IMR-90 (cell line): ENCODE data around the gene GMCL2. TPM values are rescaled to one million over a fixed set of nuclear protein-coding genes. Genes with fewer than 3 reads are reported as not detected.

Source experiments
- ATAC-seq: fragments of 200-7000 bp; cut with Tn5 transposase; 2 replicates; pipeline ENCODE4 v1.9.1; 2020; ENCODE audit warnings: low read depth, mild to moderate bottlenecking, moderate library complexity
- BruUV-seq: library from RNA; stranded (reverse); fragments of 400-500 nt; replicated peaks from 2 replicates; lab custom pipeline; 2021; lab: Mats Ljungman, UMichigan
- CTCF ChIA-PET: fragments of 300-600 bp; formaldehyde crosslinking; extraction: SDS; loops from one replicate; lab custom pipeline; 2021; ENCODE audit warnings: antibody characterized with exemption; lab: Yijun Ruan, JAX
- POLR2A ChIA-PET: fragments of 300-600 bp; sonication (Branson Sonifier 250); formaldehyde crosslinking; loops from one replicate; lab custom pipeline; 2022; ENCODE audit warnings: antibody characterized with exemption; ENCODE audit not compliant: unreplicated experiment; lab: Charles Lee
- DNase-seq: peaks from one replicate; pipeline ENCODE4 v3.0.0; 2013
- H2AFZ ChIP-seq: replicated peaks from 2 replicates; pipeline ENCODE3; 2013; ENCODE audit warnings: low read length, mild to moderate bottlenecking; ENCODE audit not compliant: poor library complexity
- H2AK5ac ChIP-seq: 2 replicates; pipeline ENCODE4 v1.6.1; 2013; ENCODE audit warnings: low read depth, low read length, inconsistent platforms
- H2AK9ac ChIP-seq: replicated peaks from 2 replicates; pipeline ENCODE3; 2013; ENCODE audit warnings: mild to moderate bottlenecking, low read depth, low read length, moderate library complexity; ENCODE audit not compliant: poor library complexity
- H2BK120ac ChIP-seq: 2 replicates; pipeline ENCODE4 v1.6.1; 2013; ENCODE audit warnings: low read depth, low read length, inconsistent platforms
- H2BK15ac ChIP-seq: 3 replicates; pipeline ENCODE4 v1.6.1; 2013; ENCODE audit warnings: low read depth, low read length, inconsistent platforms
- H2BK20ac ChIP-seq: 2 replicates; pipeline ENCODE4 v1.6.1; 2013; ENCODE audit warnings: low read depth, mild to moderate bottlenecking, inconsistent platforms, low read length, moderate library complexity
- H2BK5ac ChIP-seq: 2 replicates; pipeline ENCODE4 v1.6.1; 2013; ENCODE audit warnings: mild to moderate bottlenecking, low read depth, low read length, inconsistent platforms; ENCODE audit not compliant: poor library complexity, severe bottlenecking
- H3K14ac ChIP-seq: replicated peaks from 2 replicates; pipeline ENCODE4 v1.6.1; 2013; ENCODE audit warnings: low read depth, low read length, inconsistent platforms
- H3K18ac ChIP-seq: 2 replicates; pipeline ENCODE4 v1.6.1; 2013; ENCODE audit warnings: low read depth, low read length, control low read depth
- H3K23ac ChIP-seq: 2 replicates; pipeline ENCODE4 v1.6.1; 2013; ENCODE audit warnings: low read depth, low read length, inconsistent platforms
- H3K27ac ChIP-seq: 2 replicates; pipeline ENCODE4 v1.5.1; 2013; ENCODE audit warnings: mild to moderate bottlenecking, control low read depth, low read length; ENCODE audit not compliant: insufficient read depth
- H3K27me3 ChIP-seq: 2 replicates; pipeline ENCODE4 v1.6.1; 2013; ENCODE audit warnings: low read length; ENCODE audit not compliant: control insufficient read depth, insufficient read depth
- H3K36me3 ChIP-seq: 2 replicates; pipeline ENCODE4 v1.6.1; 2013; ENCODE audit warnings: low read length, mixed read lengths; ENCODE audit not compliant: control insufficient read depth, insufficient read depth
- H3K4ac ChIP-seq: 2 replicates; pipeline ENCODE4 v1.6.1; 2013; ENCODE audit warnings: low read depth, low read length, inconsistent platforms
- H3K4me1 ChIP-seq: 2 replicates; pipeline ENCODE4 v1.6.1; 2013; ENCODE audit warnings: low read length, mixed read lengths; ENCODE audit not compliant: control insufficient read depth, insufficient read depth
- H3K4me2 ChIP-seq: 2 replicates; pipeline ENCODE4 v1.6.1; 2013; ENCODE audit warnings: low read depth, mild to moderate bottlenecking, control low read depth, low read length, moderate library complexity
- H3K4me3 ChIP-seq: 2 replicates; pipeline ENCODE4 v1.5.1; 2013; ENCODE audit warnings: low read depth, mild to moderate bottlenecking, control low read depth, low read length, moderate library complexity; ENCODE audit not compliant: insufficient read depth
- H3K56ac ChIP-seq: 2 replicates; pipeline ENCODE4 v1.6.1; 2013; ENCODE audit warnings: low read length, inconsistent platforms; ENCODE audit not compliant: insufficient read depth; ENCODE audit errors: extremely low read depth
- H3K79me1 ChIP-seq, 2 experiments: 2 replicates each; pipeline ENCODE4 v1.6.1; 2013; ENCODE audit warnings: low read length in 2 of 2, inconsistent platforms in 1 of 2, low read depth in 1 of 2
- H3K9ac ChIP-seq: 2 replicates; pipeline ENCODE4 v1.6.1; 2013; ENCODE audit warnings: low read depth, low read length, control low read depth
- H3K9me1 ChIP-seq: 2 replicates; pipeline ENCODE4 v1.6.1; 2013; ENCODE audit warnings: low read length, inconsistent platforms; ENCODE audit not compliant: insufficient read depth
- H3K9me3 ChIP-seq: 2 replicates; pipeline ENCODE4 v1.6.1; 2013; ENCODE audit warnings: low read length; ENCODE audit not compliant: control insufficient read depth, insufficient read depth
- H4K20me1 ChIP-seq: 2 replicates; pipeline ENCODE4 v1.6.1; 2013; ENCODE audit warnings: low read length, inconsistent platforms; ENCODE audit not compliant: insufficient read depth
- H4K5ac ChIP-seq: 2 replicates; pipeline ENCODE4 v1.6.1; 2013; ENCODE audit warnings: mild to moderate bottlenecking, low read depth, low read length, control low read depth
- H4K8ac ChIP-seq, 2 experiments: 2 replicates each; pipeline ENCODE4 v1.6.1; 2013; ENCODE audit warnings: low read depth in 2 of 2, low read length in 2 of 2, control low read depth in 1 of 2, inconsistent platforms in 1 of 2
- H4K91ac ChIP-seq: 2 replicates; pipeline ENCODE4 v1.6.1; 2013; ENCODE audit warnings: low read depth, low read length, inconsistent platforms; ENCODE audit not compliant: insufficient read depth
- BHLHE40 ChIP-seq: fragments of 150-350 bp; IDR thresholded peaks from 2 replicates; pipeline ENCODE4 v1.6.1; 2016; ENCODE audit warnings: mild to moderate bottlenecking, low read depth, low read length
- CHD1 ChIP-seq: IDR thresholded peaks from 2 replicates; pipeline ENCODE4 v1.6.1; 2012; ENCODE audit warnings: low read depth, low read length, improper control_type of control experiment
- FOS ChIP-seq: fragments of 150-350 bp; IDR thresholded peaks from 2 replicates; pipeline ENCODE4 v1.6.1; 2016; ENCODE audit warnings: low read depth, low read length
- MAFK ChIP-seq: IDR thresholded peaks from 2 replicates; pipeline ENCODE4 v1.6.1; 2012; ENCODE audit warnings: low read depth, low read length, improper control_type of control experiment
- MAZ ChIP-seq: IDR thresholded peaks from 2 replicates; pipeline ENCODE4 v1.6.1; 2012; ENCODE audit warnings: low read depth, mild to moderate bottlenecking, low read length, improper control_type of control experiment, moderate library complexity, borderline replicate concordance
- NFE2L2 ChIP-seq: fragments of 150-350 bp; IDR thresholded peaks from 2 replicates; pipeline ENCODE4 v1.6.1; 2016; ENCODE audit warnings: low read depth, mild to moderate bottlenecking, low read length
- RAD21 ChIP-seq: IDR thresholded peaks from 2 replicates; pipeline ENCODE4 v1.6.1; 2012; ENCODE audit warnings: low read length, improper control_type of control experiment
- SMC3 ChIP-seq: fragments of 150-350 bp; IDR thresholded peaks from 2 replicates; pipeline ENCODE4 v1.6.1; 2016; ENCODE audit warnings: low read depth, mild to moderate bottlenecking, antibody characterized with exemption, low read length, moderate library complexity
- WGBS, 2 experiments: methylation state at CpG; one replicate each; pipeline versions ENCODE4 v1.1.5 to v1.1.7; 2013; ENCODE audit warnings: missing lambda C conversion rate in 2 of 2; ENCODE audit not compliant: insufficient read length in 1 of 2; ENCODE audit errors: extremely low coverage in 2 of 2; 5-methylcytosine and 5-hydroxymethylcytosine counted together
- dilution Hi-C: fragments of 300-500 bp; cut with HindIII; formaldehyde crosslinking; loops from one replicate; pipeline ENCODE4 v1.14.3; 2018; ENCODE audit warnings: low sequenced_read_pairs; ENCODE audit not compliant: unreplicated experiment
- in situ Hi-C: fragments of 300-500 bp; cut with MboI; formaldehyde crosslinking; loops from 3 replicates; pipeline ENCODE4 v1.14.3; 2019; ENCODE audit warnings: low sequenced_read_pairs, inconsistent platforms, mixed read lengths
- intact Hi-C: fragments of 100-400 bp; cut with micrococcal nuclease; formaldehyde crosslinking; loops from 2 replicates; pipeline ENCODE4 v1.10.0; 2022
- polyA plus RNA-seq, 3 experiments: library from polyadenylated mRNA; depleted of rRNA; stranded (reverse); fragments of >200 nt; gene quantifications; 2 replicates each; pipeline ENCODE4 v1.2.3, GENCODE V29; 2012; ENCODE audit warnings: low replicate concordance in 1 of 3
- total RNA-seq: library from RNA; depleted of rRNA; stranded (reverse); fragments of >200 nt; gene quantifications from 2 replicates; pipeline ENCODE4 v1.2.3, GENCODE V29; 2012
- TF ChIP-seq, protein P1 (sequence below): conservative IDR thresholded peaks from 2 replicates; pipeline ENCODE4 v1.5.1; 2012; ENCODE audit warnings: mild to moderate bottlenecking, low read depth, low read length, improper control_type of control experiment

The GMCL2 gene
- total and polyA plus RNA-seq, 2 of the 4 experiments (the other 2 are of a cell fraction) = not detected

DNA sequence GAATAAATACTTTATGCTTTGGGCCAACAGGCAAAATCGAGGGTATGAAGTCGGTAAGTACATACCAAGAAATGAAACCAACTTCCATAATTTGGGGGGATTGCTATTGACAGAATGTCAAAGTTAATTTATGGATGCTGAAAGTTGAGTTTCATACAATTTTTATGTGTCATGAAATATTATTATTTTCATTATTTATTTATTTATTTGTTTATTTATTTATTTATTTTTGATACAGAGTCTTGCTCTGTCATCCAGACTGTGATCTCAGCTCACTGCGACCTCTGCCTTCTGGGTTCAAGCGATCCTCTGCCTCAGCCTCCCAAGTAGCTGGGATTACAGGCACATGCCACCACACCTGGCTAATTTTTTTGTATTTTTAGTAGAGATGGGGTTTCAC, 4.5 kb upstream of the GMCL2 start:
- Histone ChIP-seq H3K9ac (no peak overlapping the region), H2BK5ac (no peak overlapping the region), H3K4me3 (no peak overlapping the region), H3K4me2 (no peak overlapping the region), H2AK9ac (no peak overlapping the region), H3K14ac (no peak overlapping the region), H3K18ac (no peak overlapping the region), H3K56ac (no peak overlapping the region), H3K79me1 (no peaks in the 10 kb centered on the region), H3K23ac (no peak overlapping the region), H3K27me3 (peaks cover 23% of the 10 kb centered on the region; the same call in 1 of the 2 replicates), H4K20me1 (no peaks in the 10 kb centered on the region), H2AK5ac (no peak overlapping the region), H3K4me1 (peaks cover 3% of the 10 kb centered on the region), H3K9me1 (no peaks in the 10 kb centered on the region), H2BK120ac (no peak overlapping the region), H3K27ac (no peak overlapping the region), H3K4ac (no peak overlapping the region), H4K8ac (no peak overlapping the region), H3K9me3 (peaks cover 5% of the 10 kb centered on the region; the same call in 1 of the 2 replicates), H4K5ac (no peak overlapping the region), H2BK15ac (no peak overlapping the region), H4K91ac (no peak overlapping the region), H2AFZ (no peak overlapping the region), H2BK20ac (no peak overlapping the region), H3K36me3 (no peaks in the 10 kb centered on the region)
- DNase-seq = no peak
- ATAC-seq = no peak
- BruUV-seq = no TSS peak
- CTCF ChIA-PET = no interaction called here
- POLR2A ChIA-PET = no interaction called here
- intact Hi-C loops = no loop called here
- TF ChIP-seq MAZ (no peak), SMC3 (no peak), CHD1 (no peak), FOS (no peak), RAD21 (no peak), NFE2L2 (no peak), MAFK (no peak), BHLHE40 (no peak)
- TF ChIP-seq, protein P1, sequence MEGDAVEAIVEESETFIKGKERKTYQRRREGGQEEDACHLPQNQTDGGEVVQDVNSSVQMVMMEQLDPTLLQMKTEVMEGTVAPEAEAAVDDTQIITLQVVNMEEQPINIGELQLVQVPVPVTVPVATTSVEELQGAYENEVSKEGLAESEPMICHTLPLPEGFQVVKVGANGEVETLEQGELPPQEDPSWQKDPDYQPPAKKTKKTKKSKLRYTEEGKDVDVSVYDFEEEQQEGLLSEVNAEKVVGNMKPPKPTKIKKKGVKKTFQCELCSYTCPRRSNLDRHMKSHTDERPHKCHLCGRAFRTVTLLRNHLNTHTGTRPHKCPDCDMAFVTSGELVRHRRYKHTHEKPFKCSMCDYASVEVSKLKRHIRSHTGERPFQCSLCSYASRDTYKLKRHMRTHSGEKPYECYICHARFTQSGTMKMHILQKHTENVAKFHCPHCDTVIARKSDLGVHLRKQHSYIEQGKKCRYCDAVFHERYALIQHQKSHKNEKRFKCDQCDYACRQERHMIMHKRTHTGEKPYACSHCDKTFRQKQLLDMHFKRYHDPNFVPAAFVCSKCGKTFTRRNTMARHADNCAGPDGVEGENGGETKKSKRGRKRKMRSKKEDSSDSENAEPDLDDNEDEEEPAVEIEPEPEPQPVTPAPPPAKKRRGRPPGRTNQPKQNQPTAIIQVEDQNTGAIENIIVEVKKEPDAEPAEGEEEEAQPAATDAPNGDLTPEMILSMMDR = no peak
- in situ Hi-C loops = no loop called here
- no CpG with 5 or more reads among the region's 4 CpGs for WGBS, 2 experiments
- dilution Hi-C loops = no loop called here
